ENCODE data around the gene DDX49.

DDX49 gene

DNA sequence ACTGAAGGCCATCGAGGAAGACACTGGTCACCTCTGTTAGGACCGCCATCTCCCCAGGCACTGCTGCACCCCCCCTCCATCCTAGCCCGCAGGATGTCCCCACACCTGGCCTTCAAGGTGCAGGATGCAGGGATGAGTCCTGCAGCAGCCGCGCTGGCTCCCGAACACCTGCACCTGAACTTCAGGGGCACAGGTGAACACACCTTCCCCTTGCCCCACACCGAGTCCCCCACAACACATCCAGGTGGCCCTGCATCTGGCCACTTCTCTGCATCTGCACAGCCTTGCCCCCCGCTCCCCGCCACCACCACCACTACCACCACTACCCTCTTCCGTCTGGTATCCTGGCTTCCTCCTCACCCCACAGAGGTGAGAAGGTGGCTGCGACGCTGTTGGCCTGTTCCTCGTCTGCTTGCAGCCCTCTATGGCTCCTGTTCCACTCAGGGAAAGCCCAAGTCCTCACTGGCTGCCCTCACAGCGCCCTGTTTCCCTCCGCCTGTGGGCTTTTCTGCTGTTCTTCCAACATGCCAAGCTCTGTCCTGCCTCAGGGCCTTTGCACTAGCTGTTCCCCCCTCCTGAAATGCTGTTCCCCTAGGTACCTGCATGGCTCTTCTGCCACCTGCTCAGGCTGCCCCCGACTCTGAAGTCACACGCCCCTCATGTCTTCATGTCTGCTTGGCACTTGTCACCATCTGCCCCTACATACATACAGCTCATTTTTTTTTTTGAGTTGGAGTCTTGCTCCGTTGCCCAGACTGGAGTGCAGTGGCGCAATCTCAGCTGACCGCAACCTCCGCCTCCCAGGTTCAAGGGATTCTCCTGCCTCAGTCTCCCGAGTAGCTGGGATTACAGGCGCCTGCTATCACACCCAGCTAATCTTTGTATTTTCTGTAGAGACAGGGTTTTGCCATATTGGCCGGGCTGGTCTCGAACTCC, 22.2 kb upstream of the DDX49 start:
- no peak overlapping the region for H3K9ac ChIP-seq (ENCODE audit: low read length)
- H3K36me3 ChIP-seq (ENCODE audit: low read length) = no peaks in the 10 kb centered on the region
- no peak overlapping the region for H3K27ac ChIP-seq (ENCODE audit: low read depth, low read length)
- no peaks in the 10 kb centered on the region for H3K9me2 ChIP-seq (replicated peaks; ENCODE audit: insufficient read depth, low read length)
- H3K27me3 ChIP-seq (ENCODE audit: low read length) = no peaks in the 10 kb centered on the region
- no peak for TF ChIP-seq EZH2phosphoT487 (conservative IDR thresholded peaks at IDR 0.05; ENCODE audit: low read length)
- TF ChIP-seq, protein P1, sequence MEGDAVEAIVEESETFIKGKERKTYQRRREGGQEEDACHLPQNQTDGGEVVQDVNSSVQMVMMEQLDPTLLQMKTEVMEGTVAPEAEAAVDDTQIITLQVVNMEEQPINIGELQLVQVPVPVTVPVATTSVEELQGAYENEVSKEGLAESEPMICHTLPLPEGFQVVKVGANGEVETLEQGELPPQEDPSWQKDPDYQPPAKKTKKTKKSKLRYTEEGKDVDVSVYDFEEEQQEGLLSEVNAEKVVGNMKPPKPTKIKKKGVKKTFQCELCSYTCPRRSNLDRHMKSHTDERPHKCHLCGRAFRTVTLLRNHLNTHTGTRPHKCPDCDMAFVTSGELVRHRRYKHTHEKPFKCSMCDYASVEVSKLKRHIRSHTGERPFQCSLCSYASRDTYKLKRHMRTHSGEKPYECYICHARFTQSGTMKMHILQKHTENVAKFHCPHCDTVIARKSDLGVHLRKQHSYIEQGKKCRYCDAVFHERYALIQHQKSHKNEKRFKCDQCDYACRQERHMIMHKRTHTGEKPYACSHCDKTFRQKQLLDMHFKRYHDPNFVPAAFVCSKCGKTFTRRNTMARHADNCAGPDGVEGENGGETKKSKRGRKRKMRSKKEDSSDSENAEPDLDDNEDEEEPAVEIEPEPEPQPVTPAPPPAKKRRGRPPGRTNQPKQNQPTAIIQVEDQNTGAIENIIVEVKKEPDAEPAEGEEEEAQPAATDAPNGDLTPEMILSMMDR (IDR thresholded peaks at IDR 0.05; ENCODE audit: insufficient read depth, low read length, poor library complexity, severe bottlenecking) = no peak
- no peaks in the 10 kb centered on the region for H3K79me2 ChIP-seq (ENCODE audit: insufficient read depth, low read length)
- no peak overlapping the region for H2AFZ ChIP-seq (ENCODE audit: low read depth, low read length, severe bottlenecking)
- H3F3A ChIP-seq (ENCODE audit: insufficient read depth) = no peaks in the 10 kb centered on the region
- no peak overlapping the region for H3K4me2 ChIP-seq (ENCODE audit: low read depth, low read length, poor library complexity, severe bottlenecking)
- H4K20me1 ChIP-seq (ENCODE audit: low read depth, low read length) = no peaks in the 10 kb centered on the region
- no peak overlapping the region for H3K4me3 ChIP-seq (ENCODE audit: insufficient read depth, low read length, poor library complexity, severe bottlenecking)
- no peaks in the 10 kb centered on the region for H3K9me3 ChIP-seq (ENCODE audit: insufficient read depth, low read length)

DNA sequence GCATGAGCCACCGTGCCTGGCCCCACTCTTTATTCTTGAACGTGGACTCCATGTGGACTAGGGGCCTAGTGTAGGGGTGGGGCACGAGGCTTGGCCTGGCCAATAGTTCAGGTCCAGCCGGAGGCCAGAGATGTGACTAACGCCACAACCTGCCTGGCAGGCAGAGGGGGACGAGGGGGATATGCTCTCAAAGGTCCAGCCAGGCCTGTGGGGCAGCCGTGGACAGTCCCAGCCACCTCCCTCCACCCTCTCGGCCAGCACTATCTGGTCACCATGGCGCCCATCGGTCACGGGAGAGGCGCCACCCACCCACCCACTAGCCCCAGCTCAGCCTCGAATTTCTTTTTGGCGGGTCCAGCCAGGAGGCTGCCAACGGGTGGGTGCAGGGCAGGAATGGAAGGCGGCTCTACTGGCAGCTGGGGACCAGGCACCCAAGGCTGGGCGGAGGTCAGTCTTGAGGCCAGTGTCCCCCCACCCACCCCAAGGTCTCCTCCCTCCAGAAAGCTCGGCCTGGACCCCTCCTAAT, 21.4 kb upstream of the DDX49 start:
- Histone ChIP-seq H3K4me2 (ENCODE audit: low read depth, low read length, poor library complexity, severe bottlenecking) (no peak overlapping the region), H3K79me2 (ENCODE audit: insufficient read depth, low read length) (no peaks in the 10 kb centered on the region), H3K9me2 (replicated peaks; ENCODE audit: insufficient read depth, low read length) (no peaks in the 10 kb centered on the region), H3K4me3 (ENCODE audit: insufficient read depth, low read length, poor library complexity, severe bottlenecking) (no peak overlapping the region), H3K9me3 (ENCODE audit: insufficient read depth, low read length) (no peaks in the 10 kb centered on the region), H3F3A (ENCODE audit: insufficient read depth) (no peaks in the 10 kb centered on the region), H3K9ac (ENCODE audit: low read length) (no peak overlapping the region), H2AFZ (ENCODE audit: low read depth, low read length, severe bottlenecking) (no peak overlapping the region), H4K20me1 (ENCODE audit: low read depth, low read length) (no peaks in the 10 kb centered on the region), H3K27ac (ENCODE audit: low read depth, low read length) (no peak overlapping the region), H3K27me3 (ENCODE audit: low read length) (no peaks in the 10 kb centered on the region), H3K36me3 (ENCODE audit: low read length) (no peaks in the 10 kb centered on the region)
- TF ChIP-seq EZH2phosphoT487 (conservative IDR thresholded peaks at IDR 0.05; ENCODE audit: low read length) = no peak
- TF ChIP-seq, protein P1 (IDR thresholded peaks at IDR 0.05; ENCODE audit: insufficient read depth, low read length, poor library complexity, severe bottlenecking) = no peak

DNA sequence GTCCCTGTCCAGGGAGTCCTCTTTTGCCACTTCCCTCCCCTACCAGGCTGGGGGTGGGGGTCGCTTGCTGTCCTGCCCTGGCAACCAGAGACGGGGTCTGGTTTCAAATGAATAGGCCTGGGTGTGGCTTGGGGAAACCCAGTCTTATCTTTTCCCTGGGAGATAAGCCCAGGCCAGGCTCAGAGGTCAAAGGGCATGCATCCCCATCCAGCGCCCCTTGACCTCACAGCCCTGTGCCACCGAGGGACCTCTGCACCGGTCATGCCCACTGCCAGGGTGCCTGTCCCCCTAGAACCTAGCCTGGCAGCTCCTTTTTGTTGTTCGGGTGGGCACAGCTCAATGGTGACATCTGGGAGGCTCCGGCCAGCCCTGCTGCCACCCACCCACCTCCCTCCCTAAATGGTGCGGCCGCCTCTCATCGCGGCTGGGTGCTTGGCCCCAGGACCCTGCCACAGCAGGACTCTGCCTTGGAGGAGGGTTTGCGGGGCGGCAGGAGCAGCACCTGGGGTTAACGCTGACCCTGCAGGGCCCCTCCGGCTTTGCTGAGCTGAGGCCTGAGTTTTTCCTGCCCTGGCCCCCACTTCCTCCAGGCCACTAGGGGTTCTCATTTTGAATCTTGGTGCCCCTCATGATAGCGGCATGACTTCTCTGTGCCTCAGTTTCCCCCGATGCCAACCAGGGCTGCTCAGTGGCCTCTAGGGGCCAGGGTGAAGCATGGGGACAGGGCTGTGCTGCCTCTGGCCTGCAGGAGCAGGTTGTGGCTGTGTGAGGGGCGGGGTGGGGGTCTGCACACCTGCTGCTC, 20.7 kb upstream of the DDX49 start:
- Histone ChIP-seq H2AFZ (ENCODE audit: low read depth, low read length, severe bottlenecking) (no peak overlapping the region), H3K9me3 (ENCODE audit: insufficient read depth, low read length) (no peaks in the 10 kb centered on the region), H3K27ac (ENCODE audit: low read depth, low read length) (no peak overlapping the region), H3K79me2 (ENCODE audit: insufficient read depth, low read length) (no peaks in the 10 kb centered on the region), H3K27me3 (ENCODE audit: low read length) (no peaks in the 10 kb centered on the region), H3K9me2 (replicated peaks; ENCODE audit: insufficient read depth, low read length) (no peaks in the 10 kb centered on the region), H3K4me3 (ENCODE audit: insufficient read depth, low read length, poor library complexity, severe bottlenecking) (no peak overlapping the region), H3K9ac (ENCODE audit: low read length) (no peak overlapping the region), H3K4me2 (ENCODE audit: low read depth, low read length, poor library complexity, severe bottlenecking) (no peak overlapping the region), H3F3A (ENCODE audit: insufficient read depth) (no peaks in the 10 kb centered on the region), H3K36me3 (ENCODE audit: low read length) (no peaks in the 10 kb centered on the region), H4K20me1 (ENCODE audit: low read depth, low read length) (no peaks in the 10 kb centered on the region)
- TF ChIP-seq, protein P1 (IDR thresholded peaks at IDR 0.05; ENCODE audit: insufficient read depth, low read length, poor library complexity, severe bottlenecking) = no peak
- no peak for TF ChIP-seq EZH2phosphoT487 (conservative IDR thresholded peaks at IDR 0.05; ENCODE audit: low read length)
